Upper lobe of left lung (tissue), 6 donors: ENCODE data around the gene NPC1L1. TPM values are rescaled to one million over a fixed set of nuclear protein-coding genes. Genes with fewer than 3 reads are reported as not detected.

Source experiments
- ATAC-seq, 2 donors: fragments of 200-7000 bp; cut with Tn5 transposase; one replicate each; pipeline ENCODE4 v1.9.1; 2022; ENCODE audit warnings: mild to moderate bottlenecking in 2 of 2, moderate library complexity in 2 of 2; ENCODE audit not compliant: low FRiP score in 2 of 2
- DNase-seq, 2 donors: peaks; one replicate each; pipeline ENCODE4 v3.0.0-alpha.2; 2019 to 2020
- H3K27ac ChIP-seq, 4 donors: fragments of 200-600 bp; sonication (generic); one replicate each; pipeline ENCODE4 v1.5.1; 2016 to 2019
- H3K27me3 ChIP-seq, 4 donors: fragments of 200-600 bp; sonication (generic); one replicate each; pipeline ENCODE4 v1.5.1; 2017 to 2019
- H3K36me3 ChIP-seq, 4 donors: fragments of 200-600 bp; sonication (generic); one replicate each; pipeline ENCODE4 v1.5.1; 2016 to 2019
- H3K4me1 ChIP-seq, 4 donors: fragments of 200-600 bp; sonication (generic); one replicate each; pipeline ENCODE4 v1.5.1; 2018 to 2019
- H3K4me3 ChIP-seq, 4 donors: fragments of 200-600 bp; sonication (generic); one replicate each; pipeline ENCODE4 v1.5.1; 2017 to 2019; ENCODE audit warnings: mild to moderate bottlenecking in 2 of 4, moderate library complexity in 1 of 4
- H3K9me3 ChIP-seq, 4 donors: fragments of 200-600 bp; sonication (generic); one replicate each; pipeline ENCODE4 v1.5.1; 2018 to 2019
- CTCF ChIP-seq, 6 experiments: fragments of 450-650 bp in 4 of 6; fragments of 200-600 bp in 2 of 6; sonication (generic) in 2 of 6; IDR thresholded peaks; one replicate each; pipeline ENCODE4 v1.5.1; 2016 to 2019; ENCODE audit warnings: antibody characterized with exemption in 6 of 6
- EP300 ChIP-seq, 4 donors: sonication (generic); formaldehyde crosslinking; IDR thresholded peaks; one replicate each; pipeline ENCODE4 v1.5.1; 2017; ENCODE audit warnings: antibody characterized with exemption in 4 of 4, control low read depth in 2 of 4
- POLR2A ChIP-seq, 4 donors: fragments of 450-650 bp; IDR thresholded peaks; one replicate each; pipeline ENCODE4 v1.5.1; 2016 to 2017; ENCODE audit warnings: antibody characterized with exemption in 4 of 4, mild to moderate bottlenecking in 2 of 4
- POLR2AphosphoS5 ChIP-seq, 2 donors: sonication (generic); formaldehyde crosslinking; IDR thresholded peaks; one replicate each; pipeline ENCODE4 v1.5.1; 2017; ENCODE audit warnings: antibody characterized with exemption in 2 of 2
- WGBS, 2 donors: methylation state at CpG; one replicate each; pipeline ENCODE4 v1.1.5; 2017 to 2018; 5-methylcytosine and 5-hydroxymethylcytosine counted together
- total RNA-seq, 6 donors: library from RNA; depleted of rRNA in 4 of 6; stranded (reverse); fragments of >200 nt in 4 of 6; gene quantifications; one replicate each; pipeline versions ENCODE4 v1.1.0 to v1.2.1, GENCODE V29; 2016 to 2021
- donor health status: DM: no; HTN: no; CAD: no; lungs with moderate emphysema.
- donor health status: DM: no; HTN: yes; CAD: no; lungs with severe emphysema.

Gene NPC1L1
- total RNA-seq, 6 donors from 2014 or later, result 0.06 to 0.55 (median 0.30) TPM; not detected in 3

DNA sequence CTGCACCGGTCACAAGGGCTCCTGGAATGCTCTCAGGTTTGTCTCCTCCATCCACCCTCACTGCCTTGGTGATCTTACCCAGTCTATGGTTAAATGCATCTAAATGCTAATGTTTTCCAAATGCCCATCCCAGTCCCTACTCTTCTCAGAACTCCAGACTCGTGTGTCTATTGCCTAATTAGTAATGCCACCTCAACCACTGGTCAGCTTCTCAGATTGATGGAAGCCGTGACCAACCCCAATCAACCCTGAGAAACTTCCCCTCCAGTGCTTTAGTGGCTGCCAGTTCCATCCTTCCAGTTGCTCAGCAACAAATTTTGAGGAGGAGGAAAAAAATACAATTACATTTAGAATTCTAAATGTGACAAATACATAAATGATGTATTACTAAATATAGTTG lies 69.3 kb downstream of the NPC1L1 start:
- H3K4me1 ChIP-seq, result peaks cover 5 to 22% (median 9%) of the 10 kb centered on the region in 4 donors
- no peaks in the 10 kb centered on the region for H3K27me3 ChIP-seq
- no peaks in the 10 kb centered on the region for H3K9me3 ChIP-seq
- H3K36me3 ChIP-seq, result peaks cover 12 to 72% (median 25%) of the 10 kb centered on the region in 4 donors
- TF ChIP-seq EP300 (IDR thresholded peaks at IDR 0.05) (no peak), CTCF (IDR thresholded peaks at IDR 0.05) (no peak), POLR2AphosphoS5 (IDR thresholded peaks at IDR 0.05) (no peak), POLR2A (IDR thresholded peaks at IDR 0.05) (no peak)
- DNase-seq (no peak), ATAC-seq (no peak)
- WGBS, 2 donors, result 71 to 85% methylated on average over 3 of the region's 3 CpGs
- no peak overlapping the region for H3K27ac ChIP-seq
- no peak overlapping the region for H3K4me3 ChIP-seq

DNA sequence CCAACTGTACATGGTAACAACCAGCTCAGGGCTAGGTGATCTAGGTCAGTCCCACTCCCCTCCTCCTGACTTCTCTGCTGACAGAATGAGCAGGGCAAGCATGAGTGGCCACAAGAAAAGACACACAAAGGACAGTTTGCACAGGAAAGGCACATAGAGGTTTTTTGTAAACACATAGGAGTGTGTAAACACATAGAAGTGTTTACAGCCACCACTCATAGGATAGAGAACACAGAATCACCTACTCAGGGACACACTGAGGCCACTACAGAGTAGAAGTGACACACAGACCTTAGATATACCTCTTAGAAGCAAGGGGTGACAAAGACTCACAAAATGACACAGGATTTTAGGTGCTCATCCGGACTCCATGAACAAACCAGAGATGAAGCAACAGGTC lies 69.7 kb downstream of the NPC1L1 start:
- Histone ChIP-seq H3K27me3 (no peaks in the 10 kb centered on the region), H3K9me3 (no peaks in the 10 kb centered on the region), H3K27ac (no peak overlapping the region), H3K36me3 (peaks cover 9 to 72% (median 25%) of the 10 kb centered on the region in 4 donors), H3K4me1 (peaks cover 5 to 20% (median 9%) of the 10 kb centered on the region in 4 donors), H3K4me3 (no peak overlapping the region)
- WGBS, 2 donors, result 75 to 80% methylated on average over 1 of the region's 1 CpG
- ATAC-seq (no peak), DNase-seq (no peak)
- TF ChIP-seq POLR2A (IDR thresholded peaks at IDR 0.05) (no peak), POLR2AphosphoS5 (IDR thresholded peaks at IDR 0.05) (no peak), CTCF (IDR thresholded peaks at IDR 0.05) (no peak), EP300 (IDR thresholded peaks at IDR 0.05) (no peak)

- ATAC-seq, result no peak
- Histone ChIP-seq H3K4me1 (peaks cover 5 to 20% (median 9%) of the 10 kb centered on the region in 4 donors), H3K4me3 (no peak overlapping the region), H3K9me3 (no peaks in the 10 kb centered on the region), H3K27ac (no peak overlapping the region), H3K27me3 (no peaks in the 10 kb centered on the region), H3K36me3 (peaks cover 5 to 71% (median 22%) of the 10 kb centered on the region in 4 donors)
- no peak for TF ChIP-seq POLR2AphosphoS5 (IDR thresholded peaks at IDR 0.05)
- TF ChIP-seq POLR2A (IDR thresholded peaks at IDR 0.05), result no peak
- TF ChIP-seq CTCF (IDR thresholded peaks at IDR 0.05), result no peak
- no peak for TF ChIP-seq EP300 (IDR thresholded peaks at IDR 0.05)
- DNase-seq, result no peak
- 90 to 95% methylated on average over 5 of the region's 5 CpGs for WGBS, 2 donors
These were observed 70.4 kb downstream of the NPC1L1 start for GRCh38 chr7:44470628-44471245.

GRCh38 chr7:44470135-44470479 lies 71.0 kb downstream of the NPC1L1 start:
- Histone ChIP-seq H3K4me3 (no peak overlapping the region), H3K27ac (no peak overlapping the region), H3K27me3 (no peaks in the 10 kb centered on the region), H3K4me1 (peaks cover 5 to 20% (median 11%) of the 10 kb centered on the region in 4 donors), H3K36me3 (peaks cover 3 to 71% (median 22%) of the 10 kb centered on the region in 4 donors), H3K9me3 (no peaks in the 10 kb centered on the region)
- WGBS, 2 donors, result 89% methylated on average over 2 of the region's 2 CpGs
- ATAC-seq (no peak), DNase-seq (no peak)
- TF ChIP-seq POLR2AphosphoS5 (IDR thresholded peaks at IDR 0.05) (no peak), CTCF (IDR thresholded peaks at IDR 0.05) (no peak), POLR2A (IDR thresholded peaks at IDR 0.05) (no peak), EP300 (IDR thresholded peaks at IDR 0.05) (no peak)
